Neutrophil (primary cell): ENCODE measurements around the gene SYT12.

Experiments used
- H3K27ac ChIP-seq: fragments of 200-600 bp; sonication (generic); 2 replicates; pipeline ENCODE4 v1.5.1; 2016; ENCODE audit warnings: mild to moderate bottlenecking, moderate library complexity
- H3K27me3 ChIP-seq: fragments of 200-600 bp; sonication (generic); 2 replicates; pipeline ENCODE4 v1.6.0; 2016; ENCODE audit warnings: mild to moderate bottlenecking
- H3K36me3 ChIP-seq: fragments of 200-600 bp; sonication (generic); 2 replicates; pipeline ENCODE4 v1.5.1; 2017
- H3K4me1 ChIP-seq, 2 experiments: fragments of 200-600 bp in 1 of 2; sonication (generic) in 1 of 2; 1 replicate in 1 of 2; 2 replicates in 1 of 2; pipeline versions ENCODE4 v1.5.1 to v1.6.1; 2013 to 2016; ENCODE audit warnings: low read depth in 1 of 2, low read length in 1 of 2, mild to moderate bottlenecking in 1 of 2, moderate library complexity in 1 of 2; ENCODE audit not compliant: control insufficient read depth in 1 of 2, insufficient read depth in 1 of 2
- H3K4me3 ChIP-seq, 2 experiments: fragments of 200-600 bp in 1 of 2; sonication (generic) in 1 of 2; 1 replicate in 1 of 2; 2 replicates in 1 of 2; pipeline ENCODE4 v1.5.1; 2013 to 2016; ENCODE audit warnings: low read depth in 1 of 2, low read length in 1 of 2, mild to moderate bottlenecking in 1 of 2, moderate library complexity in 1 of 2
- H3K9me3 ChIP-seq: fragments of 200-600 bp; sonication (generic); 2 replicates; pipeline ENCODE4 v1.5.1; 2016
- CTCF ChIP-seq: fragments of 200-600 bp; sonication (generic); IDR thresholded peaks from 2 replicates; pipeline ENCODE4 v1.5.1; 2016; ENCODE audit warnings: antibody characterized with exemption

SYT12 gene

GRCh38 chr11:66981976-66982578 is 40.9 kb upstream of the SYT12 start:
- Histone ChIP-seq H3K36me3 (no peaks in the 10 kb centered on the region), H3K4me1 (no peaks in the 10 kb centered on the region), H3K27ac (no peak overlapping the region), H3K9me3 (no peaks in the 10 kb centered on the region), H3K4me3 (no peak overlapping the region), H3K27me3 (peaks cover 53% of the 10 kb centered on the region)
- TF ChIP-seq CTCF = no peak

- H3K4me3 ChIP-seq = no peak overlapping the region
- H3K27ac ChIP-seq = no peak overlapping the region
- TF ChIP-seq CTCF = no peak
- no peaks in the 10 kb centered on the region for H3K9me3 ChIP-seq
- H3K36me3 ChIP-seq = no peaks in the 10 kb centered on the region
- no peaks in the 10 kb centered on the region for H3K4me1 ChIP-seq
- H3K27me3 ChIP-seq = peaks cover 53% of the 10 kb centered on the region
Observed at GRCh38 chr11:66983275-66983924, 39.5 kb upstream of the SYT12 start.

GRCh38 chr11:66985508-66986177 is 37.3 kb upstream of the SYT12 start:
- no peak overlapping the region for H3K27ac ChIP-seq
- no peak for TF ChIP-seq CTCF
- no peaks in the 10 kb centered on the region for H3K9me3 ChIP-seq
- H3K4me1 ChIP-seq = no peaks in the 10 kb centered on the region
- no peak overlapping the region for H3K4me3 ChIP-seq
- H3K36me3 ChIP-seq = no peaks in the 10 kb centered on the region
- peaks cover 59% of the 10 kb centered on the region for H3K27me3 ChIP-seq

- H3K4me1 ChIP-seq = no peaks in the 10 kb centered on the region
- no peak for TF ChIP-seq CTCF
- no peak overlapping the region for H3K4me3 ChIP-seq
- H3K27me3 ChIP-seq = peaks cover 55% of the 10 kb centered on the region
- H3K36me3 ChIP-seq = no peaks in the 10 kb centered on the region
- H3K9me3 ChIP-seq = no peaks in the 10 kb centered on the region
- no peak overlapping the region for H3K27ac ChIP-seq
Observed at GRCh38 chr11:66986178-66986545, 36.8 kb upstream of the SYT12 start.

GRCh38 chr11:66987158-66987620 is 35.7 kb upstream of the SYT12 start:
- Histone ChIP-seq H3K27me3 (peaks cover 52% of the 10 kb centered on the region), H3K27ac (no peak overlapping the region), H3K4me1 (no peaks in the 10 kb centered on the region), H3K36me3 (no peaks in the 10 kb centered on the region), H3K4me3 (no peak overlapping the region), H3K9me3 (no peaks in the 10 kb centered on the region)
- no peak for TF ChIP-seq CTCF
